Nephron (organoid): ENCODE data around the gene C19orf25.

Experiments used
- H3K27ac Mint-ChIP-seq, 3 experiments: 2 replicates each; pipeline ENCODE4 v1.8.0; 2020; ENCODE audit warnings: mixed read lengths in 3 of 3, mild to moderate bottlenecking in 2 of 3, moderate library complexity in 1 of 3
- H3K27me3 Mint-ChIP-seq: 2 replicates; pipeline ENCODE4 v1.8.0; 2021; ENCODE audit warnings: low read depth, mild to moderate bottlenecking, moderate library complexity, mixed read lengths
- H3K36me3 Mint-ChIP-seq: 2 replicates; pipeline ENCODE4 v1.8.0; 2020; ENCODE audit warnings: low read depth, mixed read lengths
- H3K4me1 Mint-ChIP-seq: 2 replicates; pipeline ENCODE4 v1.8.0; 2020; ENCODE audit warnings: mixed read lengths
- H3K4me3 Mint-ChIP-seq, 3 experiments: 2 replicates each; pipeline ENCODE4 v1.8.0; 2020; ENCODE audit warnings: mild to moderate bottlenecking in 3 of 3, mixed read lengths in 3 of 3, moderate library complexity in 2 of 3
- H3K9me3 Mint-ChIP-seq: 2 replicates; pipeline ENCODE4 v1.8.0; 2020; ENCODE audit warnings: mixed read lengths
- TF ChIP-seq, protein P1 (sequence below), 3 experiments: fragments of 200-600 bp; sonication (generic); IDR thresholded peaks; one replicate each; pipeline ENCODE4 v1.5.0; 2021; ENCODE audit warnings: antibody characterized with exemption in 3 of 3; ENCODE audit not compliant: unreplicated experiment in 3 of 3

The C19orf25 gene

DNA sequence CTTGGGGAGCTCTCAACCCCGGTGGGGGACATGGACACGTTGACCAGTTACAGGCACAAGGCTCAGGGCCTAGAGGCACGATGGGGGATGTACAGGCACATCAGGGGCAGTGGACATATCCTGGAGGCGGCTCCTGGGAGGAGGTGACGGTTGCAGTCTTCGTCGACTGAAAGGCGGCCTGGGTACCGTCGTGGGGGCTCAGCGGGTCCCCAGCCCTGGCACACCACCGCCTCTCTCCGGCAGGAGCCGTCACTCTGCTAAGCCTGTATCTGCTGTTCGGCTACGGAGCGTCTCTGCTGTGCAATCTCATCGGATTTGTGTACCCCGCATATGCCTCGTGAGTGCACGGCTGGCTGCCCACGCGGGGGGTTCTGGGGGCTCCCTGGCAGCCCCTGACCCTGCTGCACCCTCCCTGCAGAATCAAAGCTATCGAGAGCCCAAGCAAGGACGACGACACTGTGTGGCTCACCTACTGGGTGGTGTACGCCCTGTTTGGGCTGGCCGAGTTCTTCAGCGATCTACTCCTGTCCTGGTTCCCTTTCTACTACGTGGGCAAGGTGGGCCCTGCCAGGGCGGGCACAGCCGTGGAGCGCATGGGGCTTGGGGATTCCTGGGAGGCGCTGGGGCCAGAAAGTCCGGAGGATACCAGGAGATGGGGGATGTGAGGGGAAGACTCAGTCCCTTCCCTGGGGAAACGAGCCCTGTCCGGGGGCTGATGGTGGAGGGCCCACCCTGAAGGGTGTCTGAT, 16.2 kb upstream of the C19orf25 start:
- Mint-ChIP-seq H3K4me1 (peaks cover 5% of the 10 kb centered on the region), H3K4me3 (no peak overlapping the region), H3K27ac (no peak overlapping the region), H3K9me3 (no peaks in the 10 kb centered on the region), H3K27me3 (peaks cover 31% of the 10 kb centered on the region), H3K36me3 (no peaks in the 10 kb centered on the region)
- TF ChIP-seq, protein P1, sequence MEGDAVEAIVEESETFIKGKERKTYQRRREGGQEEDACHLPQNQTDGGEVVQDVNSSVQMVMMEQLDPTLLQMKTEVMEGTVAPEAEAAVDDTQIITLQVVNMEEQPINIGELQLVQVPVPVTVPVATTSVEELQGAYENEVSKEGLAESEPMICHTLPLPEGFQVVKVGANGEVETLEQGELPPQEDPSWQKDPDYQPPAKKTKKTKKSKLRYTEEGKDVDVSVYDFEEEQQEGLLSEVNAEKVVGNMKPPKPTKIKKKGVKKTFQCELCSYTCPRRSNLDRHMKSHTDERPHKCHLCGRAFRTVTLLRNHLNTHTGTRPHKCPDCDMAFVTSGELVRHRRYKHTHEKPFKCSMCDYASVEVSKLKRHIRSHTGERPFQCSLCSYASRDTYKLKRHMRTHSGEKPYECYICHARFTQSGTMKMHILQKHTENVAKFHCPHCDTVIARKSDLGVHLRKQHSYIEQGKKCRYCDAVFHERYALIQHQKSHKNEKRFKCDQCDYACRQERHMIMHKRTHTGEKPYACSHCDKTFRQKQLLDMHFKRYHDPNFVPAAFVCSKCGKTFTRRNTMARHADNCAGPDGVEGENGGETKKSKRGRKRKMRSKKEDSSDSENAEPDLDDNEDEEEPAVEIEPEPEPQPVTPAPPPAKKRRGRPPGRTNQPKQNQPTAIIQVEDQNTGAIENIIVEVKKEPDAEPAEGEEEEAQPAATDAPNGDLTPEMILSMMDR (IDR thresholded peaks at IDR 0.05; ENCODE audit: unreplicated experiment in 3 of 3) = no peak

DNA sequence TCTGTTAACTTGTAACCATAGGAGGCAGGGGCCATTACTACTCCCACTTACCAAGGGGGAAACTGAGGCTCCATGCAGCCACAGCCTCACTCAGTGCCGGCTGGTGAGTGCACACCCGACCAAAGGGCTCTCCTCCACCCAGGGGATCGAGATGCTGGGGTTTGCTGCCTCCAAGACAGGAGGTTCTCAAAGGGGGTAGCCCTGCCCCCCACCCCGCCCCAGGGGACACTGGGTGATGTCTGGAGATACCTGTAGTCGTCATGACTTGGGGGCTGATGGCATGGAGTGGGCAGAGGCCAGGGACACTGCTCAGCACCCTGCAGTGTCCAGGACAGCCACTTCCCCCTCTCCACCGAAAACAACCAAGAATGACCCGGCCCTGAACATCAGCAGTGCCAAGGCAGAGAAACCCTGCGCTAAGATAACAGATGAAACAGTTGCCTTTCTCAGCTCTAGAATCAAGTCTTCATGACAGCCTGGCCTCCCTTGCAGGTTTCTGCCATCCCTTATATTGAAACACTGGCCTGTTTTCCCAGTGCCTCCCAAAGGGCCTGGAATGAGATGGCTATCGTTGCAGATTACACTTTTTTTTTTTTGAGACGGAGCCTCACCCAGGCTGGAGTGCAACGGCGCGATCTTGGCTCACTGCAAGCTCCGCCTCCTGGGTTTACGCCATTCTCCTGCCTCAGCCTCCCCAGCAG, 15.2 kb upstream of the C19orf25 start:
- no peaks in the 10 kb centered on the region for H3K9me3 Mint-ChIP-seq
- TF ChIP-seq, protein P1 (IDR thresholded peaks at IDR 0.05; ENCODE audit: unreplicated experiment in 3 of 3) = no peak
- no peak overlapping the region for H3K27ac Mint-ChIP-seq
- peak overlapping the region in 1 of 3 experiments; percentile 37 for H3K4me3 Mint-ChIP-seq
- H3K4me1 Mint-ChIP-seq = peaks cover 5% of the 10 kb centered on the region
- H3K36me3 Mint-ChIP-seq = no peaks in the 10 kb centered on the region
- H3K27me3 Mint-ChIP-seq = peaks cover 31% of the 10 kb centered on the region

DNA sequence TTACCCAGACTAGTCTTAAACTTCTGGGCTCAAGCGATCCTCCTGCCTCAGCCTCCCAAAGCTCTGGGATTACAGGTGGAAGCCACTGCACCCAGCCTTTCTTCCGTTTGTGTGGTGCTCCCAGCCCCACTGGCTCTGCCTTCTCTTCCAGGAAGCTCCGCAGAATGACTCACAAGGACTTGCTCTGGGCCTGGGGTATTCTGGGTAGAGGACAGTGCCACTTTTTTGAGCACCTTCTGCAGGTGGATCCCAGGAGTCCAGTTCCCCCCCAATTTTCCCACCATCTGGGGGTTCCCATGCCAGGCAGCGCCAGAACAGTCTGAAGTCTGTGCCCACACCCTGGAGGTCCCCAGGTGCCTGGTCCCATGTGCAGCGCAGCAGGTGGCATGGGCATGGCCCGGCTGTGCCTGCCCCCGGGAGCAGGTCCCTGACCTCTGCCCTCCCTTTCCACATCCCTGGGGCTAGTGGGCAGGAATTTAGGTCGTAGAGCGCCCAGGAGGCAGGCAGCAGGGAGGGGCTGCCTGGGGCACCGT, 13.5 kb upstream of the C19orf25 start:
- H3K4me3 Mint-ChIP-seq = peak overlapping the region in 2 of 3 experiments; percentile 32 to 80
- peaks cover 31% of the 10 kb centered on the region for H3K27me3 Mint-ChIP-seq
- no peaks in the 10 kb centered on the region for H3K36me3 Mint-ChIP-seq
- TF ChIP-seq, protein P1 (IDR thresholded peaks at IDR 0.05; ENCODE audit: unreplicated experiment in 3 of 3) = no peak
- H3K4me1 Mint-ChIP-seq = peaks cover 5% of the 10 kb centered on the region
- no peak overlapping the region for H3K27ac Mint-ChIP-seq
- no peaks in the 10 kb centered on the region for H3K9me3 Mint-ChIP-seq

DNA sequence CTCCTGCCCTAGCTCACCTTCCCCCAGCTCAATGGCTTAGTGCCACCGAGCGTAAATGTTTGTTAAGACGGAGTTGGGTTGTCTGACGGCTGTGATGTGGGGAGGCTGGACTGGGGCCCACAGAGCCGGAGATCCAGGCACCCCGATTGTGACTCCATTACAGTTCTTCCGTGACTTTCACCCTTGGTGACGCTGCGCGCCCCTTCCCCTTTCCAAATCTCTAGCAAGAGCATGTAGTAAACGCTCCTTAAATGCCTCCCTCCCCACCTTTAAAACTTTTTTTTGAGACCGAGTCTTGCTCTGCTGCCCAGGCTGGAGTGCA, 12.8 kb upstream of the C19orf25 start:
- peaks cover 5% of the 10 kb centered on the region for H3K4me1 Mint-ChIP-seq
- peaks cover 30% of the 10 kb centered on the region for H3K27me3 Mint-ChIP-seq
- no peak overlapping the region for H3K27ac Mint-ChIP-seq
- TF ChIP-seq, protein P1 (IDR thresholded peaks at IDR 0.05; ENCODE audit: unreplicated experiment in 3 of 3) = no peak
- no peaks in the 10 kb centered on the region for H3K9me3 Mint-ChIP-seq
- no peaks in the 10 kb centered on the region for H3K36me3 Mint-ChIP-seq
- peak overlapping the region; percentile 80 to 84 (median 81) for H3K4me3 Mint-ChIP-seq

DNA sequence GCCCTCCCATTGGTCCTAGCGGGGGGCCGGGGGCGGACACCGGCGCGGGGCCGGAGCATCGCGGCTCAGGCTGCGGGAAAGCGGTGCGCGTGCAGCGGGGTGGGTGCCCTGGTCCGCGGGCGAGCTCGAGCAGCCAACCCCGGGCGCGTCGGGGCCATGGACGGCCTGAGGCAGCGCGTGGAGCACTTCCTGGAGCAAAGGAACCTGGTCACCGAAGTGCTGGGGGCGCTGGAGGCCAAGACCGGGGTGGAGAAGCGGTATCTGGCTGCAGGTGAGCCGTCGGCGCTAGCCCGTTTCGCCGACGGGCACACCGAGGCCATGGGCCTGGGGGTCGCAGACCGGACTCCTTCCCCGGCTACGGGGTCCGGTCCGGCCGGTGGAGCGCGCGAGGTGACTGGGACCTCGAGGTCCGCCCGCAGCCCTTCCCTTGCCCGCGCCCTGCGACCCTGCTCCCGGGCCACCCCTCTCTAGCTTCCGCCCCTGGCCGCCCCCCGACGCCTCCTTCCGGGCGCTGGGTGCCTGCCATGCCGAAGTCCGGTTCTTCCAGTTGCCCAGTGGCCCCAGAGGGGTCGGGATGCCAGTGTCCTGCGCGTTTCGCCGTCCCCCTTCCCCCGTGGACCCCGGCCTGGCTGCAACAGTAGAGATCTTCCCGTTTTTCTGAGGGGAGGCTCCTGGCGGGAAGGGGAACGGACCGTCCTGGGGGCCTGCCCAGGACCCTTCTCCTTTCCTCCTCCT, 12.3 kb upstream of the C19orf25 start, which contains the start of gene REEP6:
TSS of gene REEP6 (plus strand) at position 68 of the 735 bp plus-strand sequence. CDS start at position 157, 89 bp downstream.
- Mint-ChIP-seq H3K4me3 (peak within 1 kb of the TSS; percentile 85 to 88 (median 87)), H3K27ac (peak within 1 kb of the TSS; percentile 74 to 96 (median 89)), H3K27me3 (peaks cover 26% of the 10 kb centered on the region), H3K9me3 (no peaks in the 10 kb centered on the region), H3K36me3 (no peaks in the 10 kb centered on the region), H3K4me1 (peaks cover 5% of the 10 kb centered on the region)
- TF ChIP-seq, protein P1 (IDR thresholded peaks at IDR 0.05; ENCODE audit: unreplicated experiment in 3 of 3) = no peak
